IMR-90 (cell line): ENCODE measurements around the gene UBE2C. TPM values are rescaled to one million over a fixed set of nuclear protein-coding genes. Genes with fewer than 3 reads are reported as not detected.

ENCODE experiments used
- ATAC-seq: fragments of 200-7000 bp; cut with Tn5 transposase; 2 replicates; pipeline ENCODE4 v1.9.1; 2020; ENCODE audit warnings: low read depth, mild to moderate bottlenecking, moderate library complexity
- BruUV-seq: library from RNA; stranded (reverse); fragments of 400-500 nt; replicated peaks from 2 replicates; lab custom pipeline; 2021; lab: Mats Ljungman, UMichigan
- CTCF ChIA-PET: fragments of 300-600 bp; formaldehyde crosslinking; extraction: SDS; loops from one replicate; lab custom pipeline; 2021; ENCODE audit warnings: antibody characterized with exemption; lab: Yijun Ruan, JAX
- POLR2A ChIA-PET: fragments of 300-600 bp; sonication (Branson Sonifier 250); formaldehyde crosslinking; loops from one replicate; lab custom pipeline; 2022; ENCODE audit warnings: antibody characterized with exemption; ENCODE audit not compliant: unreplicated experiment; lab: Charles Lee
- DNase-seq: peaks from one replicate; pipeline ENCODE4 v3.0.0; 2013
- H2AFZ ChIP-seq: replicated peaks from 2 replicates; pipeline ENCODE3; 2013; ENCODE audit warnings: low read length, mild to moderate bottlenecking; ENCODE audit not compliant: poor library complexity
- H2AK5ac ChIP-seq: 2 replicates; pipeline ENCODE4 v1.6.1; 2013; ENCODE audit warnings: low read depth, low read length, inconsistent platforms
- H2AK9ac ChIP-seq: replicated peaks from 2 replicates; pipeline ENCODE3; 2013; ENCODE audit warnings: mild to moderate bottlenecking, low read depth, low read length, moderate library complexity; ENCODE audit not compliant: poor library complexity
- H2BK120ac ChIP-seq: 2 replicates; pipeline ENCODE4 v1.6.1; 2013; ENCODE audit warnings: low read depth, low read length, inconsistent platforms
- H2BK15ac ChIP-seq: 3 replicates; pipeline ENCODE4 v1.6.1; 2013; ENCODE audit warnings: low read depth, low read length, inconsistent platforms
- H2BK20ac ChIP-seq: 2 replicates; pipeline ENCODE4 v1.6.1; 2013; ENCODE audit warnings: low read depth, mild to moderate bottlenecking, inconsistent platforms, low read length, moderate library complexity
- H2BK5ac ChIP-seq: 2 replicates; pipeline ENCODE4 v1.6.1; 2013; ENCODE audit warnings: mild to moderate bottlenecking, low read depth, low read length, inconsistent platforms; ENCODE audit not compliant: poor library complexity, severe bottlenecking
- H3K14ac ChIP-seq: replicated peaks from 2 replicates; pipeline ENCODE4 v1.6.1; 2013; ENCODE audit warnings: low read depth, low read length, inconsistent platforms
- H3K18ac ChIP-seq: 2 replicates; pipeline ENCODE4 v1.6.1; 2013; ENCODE audit warnings: low read depth, low read length, control low read depth
- H3K23ac ChIP-seq: 2 replicates; pipeline ENCODE4 v1.6.1; 2013; ENCODE audit warnings: low read depth, low read length, inconsistent platforms
- H3K27ac ChIP-seq: 2 replicates; pipeline ENCODE4 v1.5.1; 2013; ENCODE audit warnings: mild to moderate bottlenecking, control low read depth, low read length; ENCODE audit not compliant: insufficient read depth
- H3K27me3 ChIP-seq: 2 replicates; pipeline ENCODE4 v1.6.1; 2013; ENCODE audit warnings: low read length; ENCODE audit not compliant: control insufficient read depth, insufficient read depth
- H3K36me3 ChIP-seq: 2 replicates; pipeline ENCODE4 v1.6.1; 2013; ENCODE audit warnings: low read length, mixed read lengths; ENCODE audit not compliant: control insufficient read depth, insufficient read depth
- H3K4ac ChIP-seq: 2 replicates; pipeline ENCODE4 v1.6.1; 2013; ENCODE audit warnings: low read depth, low read length, inconsistent platforms
- H3K4me1 ChIP-seq: 2 replicates; pipeline ENCODE4 v1.6.1; 2013; ENCODE audit warnings: low read length, mixed read lengths; ENCODE audit not compliant: control insufficient read depth, insufficient read depth
- H3K4me2 ChIP-seq: 2 replicates; pipeline ENCODE4 v1.6.1; 2013; ENCODE audit warnings: low read depth, mild to moderate bottlenecking, control low read depth, low read length, moderate library complexity
- H3K4me3 ChIP-seq: 2 replicates; pipeline ENCODE4 v1.5.1; 2013; ENCODE audit warnings: low read depth, mild to moderate bottlenecking, control low read depth, low read length, moderate library complexity; ENCODE audit not compliant: insufficient read depth
- H3K56ac ChIP-seq: 2 replicates; pipeline ENCODE4 v1.6.1; 2013; ENCODE audit warnings: low read length, inconsistent platforms; ENCODE audit not compliant: insufficient read depth; ENCODE audit errors: extremely low read depth
- H3K79me1 ChIP-seq, 2 experiments: 2 replicates each; pipeline ENCODE4 v1.6.1; 2013; ENCODE audit warnings: low read length in 2 of 2, inconsistent platforms in 1 of 2, low read depth in 1 of 2
- H3K9ac ChIP-seq: 2 replicates; pipeline ENCODE4 v1.6.1; 2013; ENCODE audit warnings: low read depth, low read length, control low read depth
- H3K9me1 ChIP-seq: 2 replicates; pipeline ENCODE4 v1.6.1; 2013; ENCODE audit warnings: low read length, inconsistent platforms; ENCODE audit not compliant: insufficient read depth
- H3K9me3 ChIP-seq: 2 replicates; pipeline ENCODE4 v1.6.1; 2013; ENCODE audit warnings: low read length; ENCODE audit not compliant: control insufficient read depth, insufficient read depth
- H4K20me1 ChIP-seq: 2 replicates; pipeline ENCODE4 v1.6.1; 2013; ENCODE audit warnings: low read length, inconsistent platforms; ENCODE audit not compliant: insufficient read depth
- H4K5ac ChIP-seq: 2 replicates; pipeline ENCODE4 v1.6.1; 2013; ENCODE audit warnings: mild to moderate bottlenecking, low read depth, low read length, control low read depth
- H4K8ac ChIP-seq, 2 experiments: 2 replicates each; pipeline ENCODE4 v1.6.1; 2013; ENCODE audit warnings: low read depth in 2 of 2, low read length in 2 of 2, control low read depth in 1 of 2, inconsistent platforms in 1 of 2
- H4K91ac ChIP-seq: 2 replicates; pipeline ENCODE4 v1.6.1; 2013; ENCODE audit warnings: low read depth, low read length, inconsistent platforms; ENCODE audit not compliant: insufficient read depth
- BHLHE40 ChIP-seq: fragments of 150-350 bp; IDR thresholded peaks from 2 replicates; pipeline ENCODE4 v1.6.1; 2016; ENCODE audit warnings: mild to moderate bottlenecking, low read depth, low read length
- CEBPB ChIP-seq: IDR thresholded peaks from 2 replicates; pipeline ENCODE4 v1.6.1; 2012; ENCODE audit warnings: low read depth, low read length, improper control_type of control experiment
- CHD1 ChIP-seq: IDR thresholded peaks from 2 replicates; pipeline ENCODE4 v1.6.1; 2012; ENCODE audit warnings: low read depth, low read length, improper control_type of control experiment
- FOS ChIP-seq: fragments of 150-350 bp; IDR thresholded peaks from 2 replicates; pipeline ENCODE4 v1.6.1; 2016; ENCODE audit warnings: low read depth, low read length
- MAFK ChIP-seq: IDR thresholded peaks from 2 replicates; pipeline ENCODE4 v1.6.1; 2012; ENCODE audit warnings: low read depth, low read length, improper control_type of control experiment
- MAZ ChIP-seq: IDR thresholded peaks from 2 replicates; pipeline ENCODE4 v1.6.1; 2012; ENCODE audit warnings: low read depth, mild to moderate bottlenecking, low read length, improper control_type of control experiment, moderate library complexity, borderline replicate concordance
- MXI1 ChIP-seq: IDR thresholded peaks from 2 replicates; pipeline ENCODE4 v1.6.1; 2012; ENCODE audit warnings: low read depth, mild to moderate bottlenecking, low read length, moderate library complexity, borderline replicate concordance
- POLR2A ChIP-seq: IDR thresholded peaks from 2 replicates; pipeline ENCODE4 v1.6.1; 2012; ENCODE audit warnings: mild to moderate bottlenecking, low read depth, low read length
- RAD21 ChIP-seq: IDR thresholded peaks from 2 replicates; pipeline ENCODE4 v1.6.1; 2012; ENCODE audit warnings: low read length, improper control_type of control experiment
- RCOR1 ChIP-seq: IDR thresholded peaks from 2 replicates; pipeline ENCODE4 v1.6.1; 2012; ENCODE audit warnings: mild to moderate bottlenecking, low read length, improper control_type of control experiment; ENCODE audit not compliant: insufficient replicate concordance
- RFX5 ChIP-seq: IDR thresholded peaks from 2 replicates; pipeline ENCODE4 v1.8.0; 2012; ENCODE audit warnings: low read depth, mild to moderate bottlenecking, low read length, moderate library complexity
- WGBS, 2 experiments: methylation state at CpG; one replicate each; pipeline versions ENCODE4 v1.1.5 to v1.1.7; 2013; ENCODE audit warnings: missing lambda C conversion rate in 2 of 2; ENCODE audit not compliant: insufficient read length in 1 of 2; ENCODE audit errors: extremely low coverage in 2 of 2; 5-methylcytosine and 5-hydroxymethylcytosine counted together
- dilution Hi-C: fragments of 300-500 bp; cut with HindIII; formaldehyde crosslinking; loops from one replicate; pipeline ENCODE4 v1.14.3; 2018; ENCODE audit warnings: low sequenced_read_pairs; ENCODE audit not compliant: unreplicated experiment
- in situ Hi-C: fragments of 300-500 bp; cut with MboI; formaldehyde crosslinking; loops from 3 replicates; pipeline ENCODE4 v1.14.3; 2019; ENCODE audit warnings: low sequenced_read_pairs, inconsistent platforms, mixed read lengths
- intact Hi-C: fragments of 100-400 bp; cut with micrococcal nuclease; formaldehyde crosslinking; loops from 2 replicates; pipeline ENCODE4 v1.10.0; 2022
- polyA plus RNA-seq, 3 experiments: library from polyadenylated mRNA; depleted of rRNA; stranded (reverse); fragments of >200 nt; gene quantifications; 2 replicates each; pipeline ENCODE4 v1.2.3, GENCODE V29; 2012; ENCODE audit warnings: low replicate concordance in 1 of 3
- total RNA-seq: library from RNA; depleted of rRNA; stranded (reverse); fragments of >200 nt; gene quantifications from 2 replicates; pipeline ENCODE4 v1.2.3, GENCODE V29; 2012
- TF ChIP-seq, protein P1 (sequence below): fragments of 150-350 bp; IDR thresholded peaks from 2 replicates; pipeline ENCODE4 v1.6.1; 2016; ENCODE audit warnings: low read depth, mild to moderate bottlenecking, low read length, moderate library complexity, borderline replicate concordance
- TF ChIP-seq, protein P2 (sequence below): fragments of 150-350 bp; IDR thresholded peaks from 2 replicates; pipeline ENCODE4 v1.6.1; 2017; ENCODE audit warnings: mild to moderate bottlenecking, antibody characterized with exemption, low read length, low read depth

The UBE2C gene
- total and polyA plus RNA-seq, 2 of the 4 experiments (the other 2 are of a cell fraction): 43.4 to 120 TPM

DNA sequence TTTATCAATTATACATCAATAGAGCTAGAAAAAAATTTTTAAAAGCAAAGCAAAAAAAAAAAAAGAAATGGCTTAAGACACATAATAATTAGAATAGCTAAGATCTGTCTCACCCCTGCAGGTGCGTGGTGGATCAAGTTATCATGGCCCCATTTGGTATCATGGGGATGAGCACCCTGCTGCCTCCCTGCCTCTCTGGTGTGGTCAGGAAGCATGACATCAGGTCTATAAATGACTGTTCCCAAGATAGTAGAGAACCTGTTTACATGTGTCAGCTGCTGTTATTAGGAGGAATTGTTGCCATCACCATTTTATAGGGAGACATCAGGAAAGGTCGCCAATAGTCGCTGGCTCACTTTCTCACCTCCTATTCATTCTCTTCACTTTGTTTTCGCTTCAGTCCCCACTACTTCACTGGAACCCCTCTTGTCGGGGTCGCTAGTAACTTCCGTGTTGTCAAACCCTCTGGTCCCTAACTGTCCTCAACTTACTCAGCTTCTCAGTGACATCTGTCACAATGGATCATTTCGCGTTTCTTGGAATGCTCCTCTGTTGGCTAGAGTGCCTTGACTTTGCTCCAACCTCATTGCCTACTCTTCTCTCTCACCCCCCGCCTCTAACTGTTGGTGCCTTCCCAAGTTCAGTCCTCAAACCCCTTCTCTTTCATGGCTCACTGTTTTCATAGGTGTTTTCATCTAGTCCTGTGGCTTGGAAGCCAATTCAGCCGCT, 15.9 kb upstream of the UBE2C start:
- Histone ChIP-seq H2AFZ (no peak overlapping the region), H2BK5ac (no peak overlapping the region), H3K9ac (no peak overlapping the region), H4K20me1 (peaks cover 2% of the 10 kb centered on the region; the same call in 1 of the 2 replicates), H3K56ac (no peak overlapping the region), H3K4me3 (no peak overlapping the region), H4K91ac (no peak overlapping the region), H2BK20ac (no peak overlapping the region), H3K4me2 (no peak overlapping the region), H3K27ac (no peak overlapping the region), H3K14ac (no peak overlapping the region), H3K4me1 (peaks cover 6% of the 10 kb centered on the region), H4K8ac (no peak overlapping the region), H2AK9ac (no peak overlapping the region), H3K36me3 (peaks cover 31% of the 10 kb centered on the region), H3K27me3 (no peaks in the 10 kb centered on the region), H3K23ac (no peak overlapping the region), H3K18ac (no peak overlapping the region), H3K9me1 (peaks cover 5% of the 10 kb centered on the region; the same call in 1 of the 2 replicates), H2AK5ac (no peak overlapping the region), H3K9me3 (no peaks in the 10 kb centered on the region), H4K5ac (no peak overlapping the region), H2BK15ac (no peak overlapping the region), H3K79me1 (peaks cover 22 to 30% of the 10 kb centered on the region in 2 experiments), H2BK120ac (no peak overlapping the region), H3K4ac (no peak overlapping the region)
- dilution Hi-C loops: no loop called here
- 96% methylated on average over 8 of the region's 11 CpGs; no CpG with 5 or more reads in 1 of the 2 experiments for whole genome bisulfite sequencing, 2 experiments
- TF ChIP-seq, protein P1, sequence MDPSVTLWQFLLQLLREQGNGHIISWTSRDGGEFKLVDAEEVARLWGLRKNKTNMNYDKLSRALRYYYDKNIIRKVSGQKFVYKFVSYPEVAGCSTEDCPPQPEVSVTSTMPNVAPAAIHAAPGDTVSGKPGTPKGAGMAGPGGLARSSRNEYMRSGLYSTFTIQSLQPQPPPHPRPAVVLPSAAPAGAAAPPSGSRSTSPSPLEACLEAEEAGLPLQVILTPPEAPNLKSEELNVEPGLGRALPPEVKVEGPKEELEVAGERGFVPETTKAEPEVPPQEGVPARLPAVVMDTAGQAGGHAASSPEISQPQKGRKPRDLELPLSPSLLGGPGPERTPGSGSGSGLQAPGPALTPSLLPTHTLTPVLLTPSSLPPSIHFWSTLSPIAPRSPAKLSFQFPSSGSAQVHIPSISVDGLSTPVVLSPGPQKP: no peak
- TF ChIP-seq RFX5 (no peak), FOS (no peak), CHD1 (no peak), MXI1 (no peak), BHLHE40 (no peak), CEBPB (no peak), RAD21 (no peak), POLR2A (no peak), RCOR1 (no peak), MAZ (no peak), MAFK (no peak)
- TF ChIP-seq, protein P2, sequence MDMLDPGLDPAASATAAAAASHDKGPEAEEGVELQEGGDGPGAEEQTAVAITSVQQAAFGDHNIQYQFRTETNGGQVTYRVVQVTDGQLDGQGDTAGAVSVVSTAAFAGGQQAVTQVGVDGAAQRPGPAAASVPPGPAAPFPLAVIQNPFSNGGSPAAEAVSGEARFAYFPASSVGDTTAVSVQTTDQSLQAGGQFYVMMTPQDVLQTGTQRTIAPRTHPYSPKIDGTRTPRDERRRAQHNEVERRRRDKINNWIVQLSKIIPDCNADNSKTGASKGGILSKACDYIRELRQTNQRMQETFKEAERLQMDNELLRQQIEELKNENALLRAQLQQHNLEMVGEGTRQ: no peak
- no TSS peak for BruUV-seq
- intact Hi-C loops: no loop called here
- DNase-seq: no peak
- in situ Hi-C loops: loop anchor here (25.0 kb wide), 3 partner anchors 759 to 1859 kb away; partner anchors contain the start of gene TTPAL
- ATAC-seq: no peak
- CTCF ChIA-PET: interaction anchor here (0.7 to 1.7 kb wide), 2 partner anchors 25 to 272 kb away, joined by 3 to 4 read pairs; no protein-coding TSS in a partner anchor
- POLR2A ChIA-PET: no interaction called here
